ENCODE measurements around the gene GDAP1L1. TPM values are rescaled to one million over a fixed set of nuclear protein-coding genes. Genes with fewer than 3 reads are reported as not detected.

Gene GDAP1L1
- not detected in 2 replicates for total RNA-seq

DNA sequence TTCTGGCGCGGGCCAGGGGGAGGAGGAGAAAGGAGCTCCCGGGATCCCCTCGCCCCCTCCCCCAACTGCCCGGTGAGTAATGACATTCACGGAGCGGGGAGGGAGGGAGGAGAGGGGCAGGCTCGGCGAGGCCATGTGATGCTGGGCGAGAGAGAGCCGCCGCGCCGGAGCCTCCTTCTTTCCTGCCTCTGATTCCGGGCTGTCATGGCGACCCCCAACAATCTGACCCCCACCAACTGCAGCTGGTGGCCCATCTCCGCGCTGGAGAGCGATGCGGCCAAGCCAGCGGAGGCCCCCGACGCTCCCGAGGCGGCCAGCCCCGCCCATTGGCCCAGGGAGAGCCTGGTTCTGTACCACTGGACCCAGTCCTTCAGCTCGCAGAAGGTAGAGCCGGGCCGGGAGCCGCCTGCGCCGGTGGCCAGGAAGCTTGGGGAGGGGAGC lies at the start of gene GDAP1L1:
TSS of gene GDAP1L1 (plus strand) at position 178 of the 441 bp plus-strand sequence. CDS start at position 205, 27 bp downstream.

DNA sequence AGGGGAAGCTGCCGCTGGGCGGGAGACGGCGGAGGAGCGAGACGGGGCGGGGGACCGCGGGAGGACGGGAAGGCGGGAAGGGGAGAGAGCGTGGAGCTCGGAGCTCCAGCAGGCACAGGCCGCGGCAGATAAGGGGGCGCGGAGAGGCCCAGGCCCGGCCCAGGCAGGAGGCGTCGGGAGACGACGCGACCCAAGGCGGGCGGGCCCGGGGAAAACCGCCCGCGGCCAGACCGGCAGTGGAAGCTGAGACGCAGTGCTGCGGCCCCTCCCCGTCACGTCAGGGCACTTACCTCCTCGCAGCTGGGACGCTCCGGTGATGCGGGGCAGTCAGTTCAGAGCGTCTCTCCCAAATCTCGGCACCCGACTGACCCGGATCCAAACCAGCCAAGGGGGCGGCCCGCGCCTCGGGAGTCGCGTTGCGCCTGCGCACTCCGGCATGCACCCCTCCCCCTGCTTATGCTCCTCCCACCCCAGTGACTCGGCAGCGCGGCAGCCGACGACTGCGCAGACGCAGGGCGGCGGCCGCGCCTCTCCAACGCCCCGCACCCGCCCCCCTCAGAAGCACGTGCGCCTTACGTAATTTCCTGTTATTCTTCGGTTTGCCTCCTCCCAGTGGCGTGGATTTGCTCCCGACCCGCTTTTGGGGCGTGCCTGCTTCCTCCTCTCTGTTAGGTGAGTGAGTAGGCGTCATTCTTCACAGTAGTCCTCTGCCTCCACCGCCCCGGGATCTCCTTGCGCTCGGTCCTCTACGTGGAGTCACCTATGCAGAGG lies 36.5 kb upstream of the GDAP1L1 start, which contains the start of gene OSER1:
TSS of gene OSER1 (minus strand) at position 366 of the 771 bp plus-strand sequence. CDS start 3,814 bp downstream, outside the sequence.

DNA sequence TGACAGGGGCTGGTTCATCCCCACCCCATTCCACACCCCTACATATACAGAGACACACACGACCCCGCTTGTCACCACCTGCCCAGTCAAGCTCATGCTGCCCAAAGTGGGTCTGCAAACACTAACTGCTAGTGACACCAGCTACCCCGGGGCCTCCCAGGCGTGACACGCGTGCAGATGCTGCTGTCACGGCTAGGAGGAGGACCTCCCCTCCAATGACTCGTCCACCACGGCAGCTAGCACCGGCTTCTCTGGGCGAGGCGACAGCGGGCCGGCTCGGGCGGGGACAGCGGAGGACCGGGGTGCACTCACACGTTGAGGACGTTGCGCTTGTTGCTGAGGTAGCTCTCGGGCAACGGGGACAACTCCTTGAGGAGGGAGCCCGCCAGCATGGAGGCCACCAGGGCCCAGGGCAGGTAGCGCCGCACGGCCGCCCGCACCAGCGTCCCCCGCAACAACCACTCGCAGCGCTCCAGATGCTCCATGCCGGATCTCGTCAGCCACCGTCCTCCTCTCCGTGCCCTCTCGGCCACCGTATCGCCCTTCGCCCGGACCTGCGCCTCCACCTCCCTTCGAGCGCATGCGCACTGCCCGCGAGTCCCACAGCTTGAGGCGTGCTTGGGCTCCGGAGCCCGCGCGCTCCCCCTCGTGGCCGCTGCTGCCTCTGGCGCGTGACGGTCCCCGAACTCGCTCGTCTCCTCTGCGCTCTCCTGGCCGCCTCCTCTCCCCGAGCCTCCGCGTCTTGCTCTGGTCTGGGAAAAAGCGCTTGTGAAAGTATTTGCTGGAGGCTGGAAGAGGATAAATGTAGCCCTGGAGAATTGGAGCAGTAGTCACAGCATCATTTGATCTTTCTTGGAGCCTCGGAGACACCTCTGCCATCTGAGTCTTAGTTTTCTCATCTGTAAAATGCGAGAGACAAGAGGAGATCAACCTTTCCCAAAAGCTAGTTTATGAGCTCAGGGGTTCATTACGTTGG lies 63.8 kb downstream of the GDAP1L1 start, which contains the start of gene FITM2:
TSS of gene FITM2 (minus strand) at position 539 of the 976 bp plus-strand sequence. CDS start at position 485, 54 bp downstream.

Other genes with a start within 250 kb of the GDAP1L1 start
- gene JPH2, start 60.1 kb upstream of the GDAP1L1 start, total RNA-seq = 0.09 TPM in 1 of 2 replicates, not detected in the other
- 30.8 and 36.3 TPM in 2 replicates for gene OSER1, start 36.5 kb upstream of the GDAP1L1 start, total RNA-seq
- 5.3 and 7.1 TPM in 2 replicates for gene FITM2, start 63.9 kb downstream of the GDAP1L1 start, total RNA-seq
- not detected in 2 replicates for gene R3HDML, start 89.7 kb downstream of the GDAP1L1 start, total RNA-seq
- not detected in 2 replicates for gene HNF4A, start 108.4 kb downstream of the GDAP1L1 start, total RNA-seq
- 3.7 and 4.9 TPM in 2 replicates for gene TTPAL, start 228.6 kb downstream of the GDAP1L1 start, total RNA-seq

Data from endothelial cell of coronary artery (primary cell).